HG02970 (cell line): Measurements from ENCODE around the gene CCNE1.

Source experiments
- ATAC-seq: cut with Tn5 transposase; IDR thresholded peaks from one replicate; pipeline ENCODE4 v1.9.1; 2021; ENCODE audit warnings: mild to moderate bottlenecking, moderate library complexity, moderate number of reproducible peaks; ENCODE audit not compliant: unreplicated experiment, low FRiP score

The CCNE1 gene

GRCh38 chr19:29841559-29842367 is 30.0 kb downstream of the CCNE1 start:
- no peak for ATAC-seq

- no peak for ATAC-seq
Measured at GRCh38 chr19:29842471-29843179, 30.8 kb downstream of the CCNE1 start.

DNA sequence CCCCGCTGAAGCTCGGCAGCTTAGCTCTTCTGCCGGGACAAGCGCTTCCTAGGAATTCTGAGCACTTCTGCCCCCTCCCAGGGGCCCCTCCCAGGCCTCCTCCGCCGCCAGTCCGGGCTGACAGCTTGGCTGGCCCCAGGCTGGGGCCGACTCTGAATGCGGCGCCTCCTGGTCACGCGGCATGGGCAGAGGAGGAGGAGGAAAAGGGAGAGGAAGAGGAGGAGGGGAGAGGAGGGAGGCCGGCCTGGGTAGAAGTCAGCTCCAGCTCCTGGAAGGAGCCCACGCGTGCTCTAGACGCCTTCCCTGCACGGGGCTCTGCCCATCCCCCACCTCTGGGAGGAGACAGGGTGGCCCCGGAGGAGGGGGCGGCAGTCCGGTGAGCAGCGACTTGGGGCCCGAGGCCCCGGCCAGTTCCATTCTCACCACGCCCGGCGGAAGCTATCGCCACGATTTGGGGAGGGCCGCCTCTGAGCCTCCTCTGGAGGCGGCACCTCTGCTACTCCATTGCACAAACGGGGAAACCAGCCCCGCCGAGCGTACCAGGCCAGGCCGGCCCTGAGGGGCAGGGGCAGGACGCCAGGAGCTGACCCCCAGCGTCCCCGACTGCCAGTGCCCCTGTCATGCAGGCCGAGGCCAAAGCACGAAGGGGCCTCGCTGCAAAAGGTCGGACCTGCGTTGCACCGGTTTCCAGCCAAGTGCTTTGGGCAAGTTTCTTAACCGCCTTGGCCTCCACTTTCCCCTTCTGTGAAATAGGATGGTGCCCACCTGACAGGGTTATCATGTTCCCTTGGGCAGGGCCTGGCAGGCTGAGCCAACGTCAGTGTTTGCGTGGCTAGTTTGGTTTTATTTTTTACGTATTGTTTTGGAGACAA is 31.6 kb downstream of the CCNE1 start:
- no peak for ATAC-seq

GRCh38 chr19:29844891-29845573 is 33.2 kb downstream of the CCNE1 start:
- ATAC-seq, result peak; percentile 81

DNA sequence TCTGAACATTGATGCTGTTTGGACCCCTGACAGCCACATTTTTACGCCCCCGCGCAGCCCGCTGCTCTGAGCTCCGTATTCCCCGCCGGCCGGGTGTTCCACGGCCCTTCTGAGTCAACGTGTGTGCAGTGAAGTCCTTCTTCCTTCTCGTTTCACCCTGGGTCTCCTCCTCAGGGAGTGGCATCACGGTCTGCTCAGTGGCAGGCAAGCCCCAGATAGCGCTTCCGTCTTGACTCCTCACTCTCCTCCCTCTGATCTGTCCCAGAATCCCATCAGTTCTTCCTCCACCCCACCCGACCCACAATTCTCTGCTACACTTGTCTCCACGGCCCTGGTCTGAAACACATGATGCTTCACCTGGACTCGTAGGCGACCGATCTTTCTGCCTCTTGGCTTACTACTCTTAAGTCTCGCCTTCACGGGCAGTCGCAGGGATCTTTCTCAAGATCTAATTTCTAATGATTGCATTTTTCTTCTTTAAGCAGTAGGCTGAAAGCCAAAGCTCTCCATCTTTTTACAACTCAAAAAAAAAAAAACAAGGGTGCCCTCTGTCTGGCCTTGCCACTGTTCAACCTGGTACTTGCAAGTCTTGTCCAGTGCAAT is 33.9 kb downstream of the CCNE1 start:
- no peak for ATAC-seq

DNA sequence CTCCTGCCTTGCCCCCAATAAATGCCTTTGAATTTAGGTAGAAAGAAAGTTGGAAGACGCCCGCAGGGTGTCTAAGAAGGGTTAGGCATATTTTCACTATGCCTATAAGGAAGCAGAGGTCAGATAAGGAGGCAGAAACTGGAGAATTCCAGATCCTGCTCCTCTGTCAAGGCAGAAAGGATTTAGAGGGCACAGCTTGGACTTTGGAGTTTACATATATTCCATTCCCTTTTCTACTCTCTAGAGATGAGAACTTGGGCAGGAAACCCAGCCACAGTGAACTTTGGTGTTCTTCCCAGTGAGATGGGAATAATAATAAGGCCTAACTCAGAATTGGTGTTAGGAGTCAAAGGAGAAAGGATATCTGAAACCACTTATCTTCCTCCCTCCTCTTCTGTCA is 37.4 kb downstream of the CCNE1 start:
- ATAC-seq, result no peak

GRCh38 chr19:29850482-29850881 is 38.7 kb downstream of the CCNE1 start:
- ATAC-seq, result no peak

GRCh38 chr19:29851769-29852521 is 40.2 kb downstream of the CCNE1 start:
- no peak for ATAC-seq

DNA sequence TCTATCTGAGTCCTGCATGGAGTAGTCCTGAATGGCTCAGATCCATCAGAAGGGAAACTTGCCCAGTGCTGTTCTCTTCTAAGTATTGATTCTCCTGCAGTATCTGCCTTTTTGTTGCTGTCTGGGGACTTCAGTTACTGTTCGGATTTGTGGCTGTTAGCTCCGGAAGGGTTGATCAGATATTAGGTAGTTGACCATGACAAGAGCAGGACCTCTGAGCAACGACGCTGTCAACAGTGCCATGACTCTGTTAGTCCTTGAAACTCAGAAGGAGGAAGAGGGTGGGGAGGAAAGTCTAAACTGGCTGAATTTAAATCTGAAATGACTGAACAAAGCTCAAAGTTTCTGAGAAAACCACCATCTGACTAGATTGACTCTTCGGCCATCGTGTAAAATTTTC is 42.2 kb downstream of the CCNE1 start:
- ATAC-seq, result no peak

- no peak for ATAC-seq
Measured at GRCh38 chr19:29855087-29855486, 43.3 kb downstream of the CCNE1 start.

DNA sequence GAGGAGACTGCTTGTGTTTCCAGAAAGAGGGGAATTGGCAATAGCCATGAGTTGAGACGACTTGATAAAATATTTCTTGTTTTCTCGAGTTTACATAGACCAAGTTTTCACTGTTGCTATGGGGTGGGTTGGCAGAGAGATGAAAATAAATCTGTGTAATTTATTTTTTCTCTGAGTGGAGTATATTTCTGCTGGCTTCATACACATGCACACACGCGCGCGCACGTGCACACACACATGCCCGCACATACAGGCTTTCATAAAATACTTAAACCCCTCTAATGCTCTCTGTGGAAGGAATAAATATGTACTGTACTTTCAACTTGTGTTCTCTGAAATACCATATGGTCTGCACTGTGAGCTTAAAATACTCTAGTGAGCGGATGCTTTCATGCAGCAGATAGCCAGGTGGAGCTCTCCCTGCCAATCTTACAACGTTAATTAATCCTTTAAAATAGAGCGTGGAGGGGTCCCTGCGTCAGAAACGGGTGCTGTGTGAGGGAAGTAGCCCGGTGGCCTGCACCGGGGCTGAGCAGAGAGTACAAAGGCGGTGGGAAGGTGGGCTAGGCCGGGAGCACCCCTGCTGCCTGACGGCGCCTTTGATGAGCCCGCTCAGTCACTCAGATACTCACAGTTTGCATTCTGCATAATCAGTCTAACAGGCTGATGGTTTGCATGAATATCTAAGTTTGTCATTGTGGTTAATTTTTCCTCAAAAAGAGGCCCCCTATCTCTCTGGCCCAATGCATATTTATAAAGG is 44.1 kb downstream of the CCNE1 start:
- ATAC-seq, result no peak

- no peak for ATAC-seq
Measured at GRCh38 chr19:29858000-29858596, 46.3 kb downstream of the CCNE1 start.

GRCh38 chr19:29858621-29859020 is 46.8 kb downstream of the CCNE1 start:
- ATAC-seq, result no peak

DNA sequence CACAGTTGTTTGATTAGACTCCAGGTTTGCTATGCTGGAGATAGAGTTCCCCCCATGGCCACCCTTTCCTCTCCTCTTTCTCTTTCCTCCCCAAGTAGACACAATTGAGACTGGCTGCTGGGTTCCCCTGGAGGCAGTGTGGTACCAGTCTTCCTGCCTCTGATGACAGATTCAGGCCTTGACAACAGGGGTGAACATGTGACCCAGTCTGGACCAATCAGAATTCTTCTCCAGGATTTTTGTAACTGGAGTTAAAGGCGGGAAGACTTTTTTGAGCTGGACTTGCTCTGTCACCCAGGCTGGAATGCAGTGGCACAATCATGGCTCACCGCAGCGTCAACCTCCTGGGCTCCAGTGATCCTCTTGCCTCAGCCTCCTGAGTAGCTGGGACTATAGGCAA is 48.7 kb downstream of the CCNE1 start:
- ATAC-seq, result no peak

GRCh38 chr19:29861574-29861973 is 49.8 kb downstream of the CCNE1 start:
- ATAC-seq, result no peak

DNA sequence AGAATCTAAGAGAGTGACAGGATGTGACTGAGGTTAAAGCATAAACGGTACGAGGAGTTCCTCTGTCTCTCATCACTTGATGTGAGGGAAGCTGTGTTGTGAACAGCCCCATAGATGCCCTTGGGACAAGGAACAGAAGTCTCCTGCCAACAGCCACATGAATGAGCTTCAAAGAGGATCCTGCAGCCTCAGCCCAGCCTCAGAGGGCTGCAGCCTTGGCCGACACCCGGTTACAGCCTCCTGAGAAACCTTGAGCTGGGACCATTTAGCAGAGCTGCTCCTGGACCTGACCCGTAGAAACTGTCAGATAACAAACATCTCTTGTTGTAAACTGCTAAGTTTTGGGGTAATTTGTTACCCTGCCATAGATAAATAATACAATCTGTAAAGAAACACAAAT is 54.2 kb downstream of the CCNE1 start:
- no peak for ATAC-seq

- ATAC-seq, result no peak
Measured at GRCh38 chr19:29867984-29868383, 56.2 kb downstream of the CCNE1 start.

DNA sequence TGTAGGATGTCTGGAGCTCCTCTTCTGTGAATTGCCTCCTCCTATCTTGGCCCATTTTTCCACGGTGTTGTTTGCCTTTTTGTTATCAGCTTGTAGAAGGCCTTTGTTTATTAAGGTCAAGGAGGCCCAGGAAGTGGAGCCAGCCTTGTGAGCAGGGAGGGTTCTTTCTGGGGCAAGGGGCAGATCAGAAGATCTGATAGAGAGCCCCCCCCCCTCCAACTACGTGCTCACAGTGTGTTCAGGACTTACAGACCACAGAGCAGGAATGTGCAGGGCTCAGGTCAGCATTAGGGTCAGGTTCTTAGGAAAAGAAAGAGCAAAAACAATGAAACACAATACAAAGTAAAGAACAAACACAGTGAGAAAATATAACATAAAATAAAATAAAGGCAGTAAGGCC is 59.4 kb downstream of the CCNE1 start:
- no peak for ATAC-seq
